Endothelial cell of umbilical vein (primary cell): Measurements from ENCODE around the gene DPP9.

Experiments
- CTCF ChIP-seq, 2 donors: IDR thresholded peaks; 1 replicate in 1 of 2; 2 replicates in 1 of 2; pipeline ENCODE4 v1.5.1; 2011; ENCODE audit warnings: low read length in 2 of 2, mild to moderate bottlenecking in 2 of 2, moderate library complexity in 2 of 2, control low read depth in 1 of 2, inconsistent platforms in 1 of 2, low read depth in 1 of 2; ENCODE audit not compliant: insufficient read depth in 1 of 2; ENCODE audit errors: extremely low read depth in 1 of 2
- EZH2 ChIP-seq: IDR thresholded peaks from 2 replicates; pipeline ENCODE4 v1.6.1; 2012; ENCODE audit warnings: borderline replicate concordance, low read depth, mild to moderate bottlenecking, moderate library complexity, low read length, inconsistent platforms; ENCODE audit not compliant: severe bottlenecking
- FOS ChIP-seq: IDR thresholded peaks from 2 replicates; pipeline ENCODE4 v1.6.1; 2011; ENCODE audit warnings: mild to moderate bottlenecking, low read length, moderate library complexity, borderline replicate concordance; ENCODE audit not compliant: insufficient read depth
- MYC ChIP-seq: IDR thresholded peaks from one replicate; pipeline ENCODE4 v1.6.1; 2011; ENCODE audit warnings: mild to moderate bottlenecking, low read depth, low read length
- POLR2A ChIP-seq: IDR thresholded peaks from 2 replicates; pipeline ENCODE4 v1.6.1; 2012; ENCODE audit warnings: low read depth, mild to moderate bottlenecking, control low read depth, low read length

DNA sequence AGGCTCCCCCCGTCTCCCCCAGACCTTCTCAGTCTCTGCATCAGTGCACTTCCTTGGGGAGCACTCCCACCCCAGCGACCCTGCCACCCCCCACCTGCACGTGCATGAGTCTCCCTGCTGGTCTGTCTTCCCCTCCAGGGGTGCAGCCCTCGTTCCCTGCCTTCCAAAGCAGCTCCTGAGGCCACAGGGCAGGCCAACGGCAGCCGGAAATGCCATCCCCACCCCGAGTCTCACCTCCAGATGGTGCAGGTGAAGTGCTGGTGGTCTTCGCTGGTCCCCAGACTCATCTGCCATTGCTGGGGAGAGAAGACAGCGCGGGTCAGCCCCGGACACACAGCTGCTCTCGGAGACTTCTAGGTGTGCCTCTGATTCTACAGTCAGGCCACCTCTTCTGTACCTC, 59.0 kb downstream of the DPP9 start:
- TF ChIP-seq CTCF (IDR thresholded peaks at IDR 0.05; ENCODE audit: extremely low read depth in 1 of 2, insufficient read depth in 1 of 2, low read depth in 1 of 2, low read length in 2 of 2) = no peak
- no peak for TF ChIP-seq EZH2
- no peak for TF ChIP-seq MYC
- TF ChIP-seq POLR2A = no peak
- no peak for TF ChIP-seq FOS
